ENCODE measurements around the gene GALNT7.

GRCh38 chr4:173346074-173346473, 177.5 kb downstream of the GALNT7 start:
- TF ChIP-seq CTCF (IDR thresholded peaks at IDR 0.05) = no peak
- TF ChIP-seq POLR2AphosphoS5 (IDR thresholded peaks at IDR 0.05) = no peak
